SK-N-SH treated with all-trans-retinoic acid at 6 μM for 48 hours (cell line): ENCODE measurements around the gene IL15RA.

Source experiments
- ARNTL ChIP-seq: fragments of 450-650 bp; formaldehyde crosslinking; IDR thresholded peaks from 2 replicates; pipeline ENCODE4 v1.5.0; 2020; ENCODE audit warnings: low read depth, mild to moderate bottlenecking, moderate library complexity, borderline replicate concordance
- CSDC2 ChIP-seq: fragments of 250-450 bp; sonication (Bioruptor Pico); IDR thresholded peaks from 2 replicates; pipeline ENCODE4 v1.5.0; 2020; ENCODE audit warnings: mild to moderate bottlenecking, moderate library complexity
- RARB ChIP-seq: fragments of 250-450 bp; sonication (Bioruptor Pico); IDR thresholded peaks from 2 replicates; pipeline ENCODE4 v1.8.0; 2021; ENCODE audit warnings: mild to moderate bottlenecking, moderate library complexity
- ZFP30 ChIP-seq: fragments of 450-650 bp; formaldehyde crosslinking; IDR thresholded peaks from 2 replicates; pipeline ENCODE4 v1.5.0; 2022; ENCODE audit warnings: mild to moderate bottlenecking, moderate library complexity
- ZNF8 ChIP-seq: fragments of 450-650 bp; formaldehyde crosslinking; IDR thresholded peaks from 2 replicates; pipeline ENCODE4 v1.5.0; 2020; ENCODE audit warnings: mild to moderate bottlenecking, moderate library complexity
- TF ChIP-seq, protein P1 (sequence below): fragments of 250-450 bp; sonication (Bioruptor Pico); IDR thresholded peaks from 2 replicates; pipeline ENCODE4 v1.8.0; 2020; ENCODE audit warnings: mild to moderate bottlenecking, moderate library complexity, borderline replicate concordance

DNA sequence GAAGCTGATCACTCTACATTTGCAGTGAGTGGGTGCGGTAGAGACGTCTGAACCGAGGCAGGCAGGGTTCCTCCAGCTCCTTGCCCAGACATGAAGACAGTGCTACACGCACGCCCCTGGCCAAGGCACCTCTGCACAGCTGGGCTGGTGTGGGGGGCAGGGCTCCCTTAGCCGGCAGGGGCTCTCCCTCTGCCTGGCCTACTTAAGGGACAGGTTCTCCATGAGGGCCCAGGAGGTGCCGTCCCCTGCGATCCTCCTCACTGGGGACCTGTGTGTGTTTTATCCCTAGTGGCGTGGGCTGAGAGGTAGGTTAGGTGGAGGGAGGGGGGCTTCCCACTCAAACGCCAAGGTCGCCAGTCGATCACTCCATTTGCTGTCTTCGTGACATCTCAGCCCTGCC, 35.3 kb downstream of the IL15RA start:
- TF ChIP-seq ARNTL (CRISPR knock-in tag) (no peak), CSDC2 (CRISPR knock-in tag) (no peak), RARB (CRISPR knock-in tag) (no peak), ZFP30 (CRISPR knock-in tag) (no peak), ZNF8 (CRISPR knock-in tag) (no peak)
- TF ChIP-seq, protein P1, sequence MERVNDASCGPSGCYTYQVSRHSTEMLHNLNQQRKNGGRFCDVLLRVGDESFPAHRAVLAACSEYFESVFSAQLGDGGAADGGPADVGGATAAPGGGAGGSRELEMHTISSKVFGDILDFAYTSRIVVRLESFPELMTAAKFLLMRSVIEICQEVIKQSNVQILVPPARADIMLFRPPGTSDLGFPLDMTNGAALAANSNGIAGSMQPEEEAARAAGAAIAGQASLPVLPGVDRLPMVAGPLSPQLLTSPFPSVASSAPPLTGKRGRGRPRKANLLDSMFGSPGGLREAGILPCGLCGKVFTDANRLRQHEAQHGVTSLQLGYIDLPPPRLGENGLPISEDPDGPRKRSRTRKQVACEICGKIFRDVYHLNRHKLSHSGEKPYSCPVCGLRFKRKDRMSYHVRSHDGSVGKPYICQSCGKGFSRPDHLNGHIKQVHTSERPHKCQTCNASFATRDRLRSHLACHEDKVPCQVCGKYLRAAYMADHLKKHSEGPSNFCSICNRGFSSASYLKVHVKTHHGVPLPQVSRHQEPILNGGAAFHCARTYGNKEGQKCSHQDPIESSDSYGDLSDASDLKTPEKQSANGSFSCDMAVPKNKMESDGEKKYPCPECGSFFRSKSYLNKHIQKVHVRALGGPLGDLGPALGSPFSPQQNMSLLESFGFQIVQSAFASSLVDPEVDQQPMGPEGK (CRISPR knock-in tag), result no peak
